ENCODE measurements around the gene DDRGK1. TPM values are rescaled to one million over a fixed set of nuclear protein-coding genes. Genes with fewer than 3 reads are reported as not detected.
A peak's percentile ranks its signal among the peaks of the same experiment; 100 is the strongest.
"Not testable (repeated sequence)": the region's sequence is repeated elsewhere in the genome, so short reads cannot be mapped to it uniquely, and the experiment has no call there.

Gene DDRGK1
- total RNA-seq, 2 donors from 2014 or later, result 78.5 to 87.1 TPM

GRCh38 chr20:3215359-3215917, 11.0 kb upstream of the DDRGK1 start:
- not testable (repeated sequence) for H3K27me3 Mint-ChIP-seq; H3K4me3 Mint-ChIP-seq; H3K36me3 Mint-ChIP-seq; H3K4me1 Mint-ChIP-seq (ENCODE audit: low read depth in 2 of 2); H3K9me3 Mint-ChIP-seq; ATAC-seq; H3K27ac Mint-ChIP-seq
- peak; percentile 31 for DNase-seq (ENCODE audit: low spot score)

GRCh38 chr20:3213226-3213625, 8.7 kb upstream of the DDRGK1 start:
- DNase-seq (ENCODE audit: low spot score) (peak; percentile 37), ATAC-seq (no peak)
- Mint-ChIP-seq H3K27ac (no peak overlapping the region), H3K27me3 (no peaks in the 10 kb centered on the region), H3K4me3 (no peak overlapping the region), H3K4me1 (ENCODE audit: low read depth in 2 of 2) (peaks cover 14 to 18% of the 10 kb centered on the region in 2 donors), H3K9me3 (no peaks in the 10 kb centered on the region), H3K36me3 (no peaks in the 10 kb centered on the region)

GRCh38 chr20:3210346-3210745, 5.9 kb upstream of the DDRGK1 start:
- Mint-ChIP-seq H3K4me1 (ENCODE audit: low read depth in 2 of 2) (peaks cover 14 to 18% of the 10 kb centered on the region in 2 donors), H3K4me3 (peak overlapping the region; percentile 94), H3K27me3 (no peaks in the 10 kb centered on the region), H3K9me3 (no peaks in the 10 kb centered on the region), H3K36me3 (no peaks in the 10 kb centered on the region), H3K27ac (peak overlapping the region; percentile 88 to 96)
- ATAC-seq, result no peak
- DNase-seq (ENCODE audit: low spot score), result no peak

GRCh38 chr20:3209946-3210317, 5.5 kb upstream of the DDRGK1 start:
- ATAC-seq, result peak; percentile 52 to 60
- Mint-ChIP-seq H3K4me3 (peak overlapping the region; percentile 94), H3K4me1 (ENCODE audit: low read depth in 2 of 2) (peaks cover 14 to 18% of the 10 kb centered on the region in 2 donors), H3K27ac (peak overlapping the region; percentile 88 to 96), H3K27me3 (no peaks in the 10 kb centered on the region), H3K9me3 (no peaks in the 10 kb centered on the region), H3K36me3 (no peaks in the 10 kb centered on the region)
- DNase-seq (ENCODE audit: low spot score), result no peak

- H3K27me3 Mint-ChIP-seq, result no peaks in the 10 kb centered on the region
- ATAC-seq, result peak; percentile 66 to 70
- no peaks in the 10 kb centered on the region for H3K9me3 Mint-ChIP-seq
- H3K4me1 Mint-ChIP-seq (ENCODE audit: low read depth in 2 of 2), result peaks cover 18 to 21% of the 10 kb centered on the region in 2 donors
- H3K4me3 Mint-ChIP-seq, result peak within 1 kb of the TSS; percentile 94
- peak within 1 kb of the TSS; percentile 88 to 96 for H3K27ac Mint-ChIP-seq
- no peak for DNase-seq (ENCODE audit: low spot score)
- no peaks in the 10 kb centered on the region for H3K36me3 Mint-ChIP-seq
Measured at GRCh38 chr20:3209257-3209945, 4.9 kb upstream of the DDRGK1 start, which contains the start of gene ITPA. TSS of gene ITPA (plus strand) at chr20:3209498. CDS start at chr20:3209552, 54 bp downstream.

- peak overlapping the region; percentile 88 to 96 for H3K27ac Mint-ChIP-seq
- H3K27me3 Mint-ChIP-seq, result no peaks in the 10 kb centered on the region
- H3K4me1 Mint-ChIP-seq (ENCODE audit: low read depth in 2 of 2), result peaks cover 22% of the 10 kb centered on the region in 2 donors
- no peaks in the 10 kb centered on the region for H3K9me3 Mint-ChIP-seq
- no peaks in the 10 kb centered on the region for H3K36me3 Mint-ChIP-seq
- no peak for ATAC-seq
- no peak for DNase-seq (ENCODE audit: low spot score)
- peak overlapping the region; percentile 94 for H3K4me3 Mint-ChIP-seq
Measured at GRCh38 chr20:3208786-3209256, 4.3 kb upstream of the DDRGK1 start.

GRCh38 chr20:3203315-3204123, 963 bp downstream of the DDRGK1 start:
- Mint-ChIP-seq H3K27ac (peak overlapping the region; percentile 97 to 99), H3K36me3 (no peaks in the 10 kb centered on the region)
- ATAC-seq, result peak; percentile 77

GRCh38 chr20:3202965-3203314, 1.5 kb downstream of the DDRGK1 start:
- no peak for ATAC-seq
- H3K9me3 Mint-ChIP-seq, result no peaks in the 10 kb centered on the region
- peak overlapping the region; percentile 97 to 99 for H3K27ac Mint-ChIP-seq

More at GRCh38 chr20:3203315-3204123, 963 bp downstream of the DDRGK1 start:
- H3K9me3 Mint-ChIP-seq, result no peaks in the 10 kb centered on the region
- H3K27me3 Mint-ChIP-seq, result no peaks in the 10 kb centered on the region
- H3K4me3 Mint-ChIP-seq, result peak overlapping the region; percentile 96
- DNase-seq (ENCODE audit: low spot score), result peak; percentile 82
- H3K4me1 Mint-ChIP-seq (ENCODE audit: low read depth in 2 of 2), result peaks cover 15 to 20% of the 10 kb centered on the region in 2 donors

GRCh38 chr20:3199976-3200755, 4.3 kb downstream of the DDRGK1 start:
- Mint-ChIP-seq H3K4me3 (no peak overlapping the region), H3K36me3 (peaks cover 9% of the 10 kb centered on the region), H3K4me1 (ENCODE audit: low read depth in 2 of 2) (peaks cover 19 to 26% of the 10 kb centered on the region in 2 donors), H3K9me3 (no peaks in the 10 kb centered on the region), H3K27ac (no peak overlapping the region), H3K27me3 (no peaks in the 10 kb centered on the region)
- ATAC-seq (no peak), DNase-seq (ENCODE audit: low spot score) (no peak)

More at GRCh38 chr20:3202965-3203314, 1.5 kb downstream of the DDRGK1 start:
- no peak for DNase-seq (ENCODE audit: low spot score)
- Mint-ChIP-seq H3K4me3 (peak overlapping the region; percentile 96), H3K36me3 (no peaks in the 10 kb centered on the region), H3K4me1 (ENCODE audit: low read depth in 2 of 2) (peaks cover 14 to 18% of the 10 kb centered on the region in 2 donors), H3K27me3 (no peaks in the 10 kb centered on the region)

- Mint-ChIP-seq H3K27me3 (no peaks in the 10 kb centered on the region), H3K4me1 (ENCODE audit: low read depth in 2 of 2) (peaks cover 14 to 23% of the 10 kb centered on the region in 2 donors), H3K36me3 (peaks cover 9% of the 10 kb centered on the region), H3K4me3 (no peak overlapping the region), H3K27ac (no peak overlapping the region), H3K9me3 (no peaks in the 10 kb centered on the region)
- ATAC-seq (no peak), DNase-seq (ENCODE audit: low spot score) (no peak)
Measured at GRCh38 chr20:3199206-3199605, 5.3 kb downstream of the DDRGK1 start.

GRCh38 chr20:3195590-3196237, 8.8 kb downstream of the DDRGK1 start:
- DNase-seq (ENCODE audit: low spot score) (no peak), ATAC-seq (no peak)
- H3K4me1 Mint-ChIP-seq (ENCODE audit: low read depth in 2 of 2), result peaks cover 6 to 19% of the 10 kb centered on the region in 2 donors
- H3K9me3 Mint-ChIP-seq, result no peaks in the 10 kb centered on the region
- H3K4me3 Mint-ChIP-seq, result no peak overlapping the region
- H3K27me3 Mint-ChIP-seq, result no peaks in the 10 kb centered on the region
- peaks cover 9% of the 10 kb centered on the region for H3K36me3 Mint-ChIP-seq
- peak overlapping the region in 1 of 2 donors; percentile 47 for H3K27ac Mint-ChIP-seq

GRCh38 chr20:3194617-3195280, 9.7 kb downstream of the DDRGK1 start:
- Mint-ChIP-seq H3K4me3 (no peak overlapping the region), H3K9me3 (no peaks in the 10 kb centered on the region), H3K27me3 (no peaks in the 10 kb centered on the region), H3K36me3 (peaks cover 9% of the 10 kb centered on the region), H3K4me1 (ENCODE audit: low read depth in 2 of 2) (peaks cover 6 to 17% of the 10 kb centered on the region in 2 donors), H3K27ac (no peak overlapping the region)
- DNase-seq (ENCODE audit: low spot score) (no peak), ATAC-seq (no peak)

All from natural killer cell treated with Interleukin-12 subunit alpha and Interleukin-12 subunit beta and Interleukin-15 and Interleukin-18, amount 100 ng/mL, for 72 hours (primary cell).